SKM-1 (cell line): ENCODE results near the gene OLR1.
A peak's percentile ranks its signal among the peaks of the same experiment; 100 is the strongest.
"Not testable (repeated sequence)": the region's sequence is repeated elsewhere in the genome, so short reads cannot be mapped to it uniquely, and the experiment has no call there.

Experiments
- DNase-seq: peaks from one replicate; lab custom pipeline; 2025; ENCODE audit not compliant: unreplicated experiment; lab: John Stamatoyannopoulos, UW

OLR1 gene

GRCh38 chr12:10191865-10192264 is 19.9 kb upstream of the OLR1 start:
- DNase-seq = no peak

DNA sequence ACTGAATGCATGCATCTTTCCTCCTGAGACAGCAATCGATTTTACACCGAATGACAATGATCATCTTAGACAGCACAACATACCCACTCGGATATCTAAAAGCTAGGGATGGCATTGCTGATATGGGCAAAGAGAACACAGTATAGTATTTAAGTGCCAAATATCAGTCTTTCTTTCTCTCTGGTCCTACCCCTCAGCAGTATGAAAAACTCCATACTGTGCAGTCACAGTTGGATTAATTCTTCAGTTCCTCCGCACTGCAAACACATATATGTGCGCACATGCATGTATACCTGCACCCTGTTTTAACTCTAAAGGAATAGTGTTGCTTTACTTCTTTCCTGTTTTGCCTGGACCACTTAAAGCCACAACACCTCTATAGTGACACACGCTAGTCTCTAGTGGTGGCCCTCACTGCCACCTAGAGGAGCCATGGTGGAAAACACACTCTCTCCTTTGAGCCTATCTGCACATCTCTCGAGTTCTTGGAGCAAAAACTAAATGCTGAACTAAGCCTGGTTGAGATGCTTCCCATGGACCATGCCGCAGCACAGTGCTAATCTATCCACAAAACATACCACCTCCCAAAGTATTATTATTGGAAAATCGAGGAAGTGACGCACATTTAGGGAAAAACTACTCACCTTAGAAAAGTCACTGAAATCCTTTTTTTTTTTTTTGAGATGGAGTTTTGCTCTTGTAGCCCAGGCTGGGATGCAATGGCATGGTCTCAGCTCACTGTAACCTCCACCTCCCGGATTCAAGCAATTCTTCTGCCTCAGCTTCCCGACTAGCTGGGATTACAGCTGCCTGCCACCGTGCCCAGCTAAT is 18.8 kb upstream of the OLR1 start:
- peak; percentile 10 for DNase-seq

GRCh38 chr12:10189653-10190052 is 17.7 kb upstream of the OLR1 start:
- DNase-seq = no peak

DNA sequence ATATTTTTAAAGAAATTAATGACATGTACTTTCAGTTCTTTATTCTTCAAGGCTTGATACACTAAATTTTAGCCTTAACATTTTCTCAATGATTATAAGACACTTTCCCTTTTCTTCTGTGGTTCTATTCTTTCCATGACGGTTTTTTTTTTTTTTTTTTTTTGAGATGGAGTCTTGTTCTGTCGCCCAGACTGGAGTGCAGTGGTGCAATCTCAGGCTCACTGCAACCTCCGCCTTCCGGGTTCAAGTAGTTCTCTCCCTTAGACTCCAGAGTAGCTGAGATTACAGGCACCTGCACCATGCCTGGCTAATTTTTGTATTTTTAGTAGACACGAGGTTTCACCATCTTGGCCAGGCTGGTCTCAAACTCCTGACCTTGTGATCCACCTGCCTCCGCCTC is 15.0 kb upstream of the OLR1 start:
- not testable (repeated sequence) for DNase-seq

DNA sequence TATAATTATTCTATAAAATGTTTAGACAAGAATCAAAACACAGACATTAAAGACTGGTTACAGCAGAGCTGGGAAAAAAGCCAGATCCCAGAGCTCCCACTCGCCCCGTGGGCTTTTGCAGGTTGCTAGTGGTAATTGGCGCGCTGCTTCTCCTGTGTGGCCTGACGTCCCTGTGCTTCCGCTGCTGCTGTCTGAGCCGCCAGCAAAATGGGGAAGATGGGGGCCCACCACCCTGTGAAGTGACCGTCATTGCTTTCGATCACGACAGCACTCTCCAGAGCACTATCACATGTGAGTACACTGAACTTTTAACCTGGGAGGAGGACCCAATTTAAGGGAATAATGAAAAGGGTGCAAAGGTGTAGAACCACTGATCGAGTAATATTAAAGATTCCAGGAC is 14.4 kb upstream of the OLR1 start:
- DNase-seq = no peak

DNA sequence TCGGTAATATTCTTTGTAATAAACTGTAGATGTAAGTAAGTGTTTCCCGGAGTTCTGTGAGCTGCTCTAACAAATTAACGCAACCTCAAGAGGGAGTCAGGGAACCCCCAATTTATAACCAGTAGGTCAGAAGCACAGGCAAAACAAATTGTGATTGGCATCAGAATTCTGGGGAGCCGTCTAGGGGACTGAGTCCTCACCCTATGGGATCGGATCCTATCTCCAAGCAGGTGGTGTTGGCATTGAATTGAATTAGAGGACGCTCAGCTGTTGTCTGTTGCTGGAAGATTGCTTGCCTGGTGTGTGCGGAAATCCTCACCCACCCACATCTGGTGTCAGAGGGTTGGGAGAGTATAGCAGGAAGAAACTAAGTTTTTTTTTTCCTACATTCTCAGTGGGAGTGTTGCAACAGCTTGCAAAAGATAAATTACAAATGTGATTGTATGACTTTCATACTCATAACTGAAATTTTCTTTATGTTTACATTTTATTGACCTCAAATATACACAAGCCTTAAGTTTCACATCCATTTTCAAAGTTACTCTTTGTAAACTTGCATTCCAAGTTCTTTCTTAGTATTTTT is 12.4 kb upstream of the OLR1 start:
- DNase-seq = no peak

- no peak for DNase-seq
Observed at GRCh38 chr12:10182354-10183049, 10.6 kb upstream of the OLR1 start.

GRCh38 chr12:10179776-10180181 is 7.8 kb upstream of the OLR1 start:
- DNase-seq = no peak

DNA sequence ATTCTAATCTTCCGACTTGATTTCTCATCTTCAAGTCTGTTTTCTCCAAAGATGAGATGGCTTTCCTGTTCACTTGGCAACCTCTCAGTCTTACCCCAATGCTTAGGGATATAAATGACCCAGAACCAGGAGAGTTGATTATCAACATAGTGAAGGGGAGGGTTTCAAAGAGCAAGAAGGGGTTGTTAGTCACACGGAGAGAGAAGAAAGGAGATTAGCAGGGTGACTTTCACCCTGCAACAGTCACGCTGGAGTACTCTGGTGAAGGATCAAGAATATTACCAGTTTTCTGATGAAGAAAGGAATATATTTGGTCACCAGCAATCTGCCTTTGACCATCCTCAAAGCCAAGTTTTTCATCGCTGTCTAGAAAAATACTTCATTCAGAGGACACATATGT is 6.9 kb upstream of the OLR1 start, which contains the start of gene TMEM52B:
TMEM52B (plus strand) TSS at position 212 of the 400 bp plus-strand sequence. CDS start 543 bp downstream, outside the sequence.
- DNase-seq = no peak

GRCh38 chr12:10175846-10176636 is 4.1 kb upstream of the OLR1 start:
- DNase-seq = no peak

DNA sequence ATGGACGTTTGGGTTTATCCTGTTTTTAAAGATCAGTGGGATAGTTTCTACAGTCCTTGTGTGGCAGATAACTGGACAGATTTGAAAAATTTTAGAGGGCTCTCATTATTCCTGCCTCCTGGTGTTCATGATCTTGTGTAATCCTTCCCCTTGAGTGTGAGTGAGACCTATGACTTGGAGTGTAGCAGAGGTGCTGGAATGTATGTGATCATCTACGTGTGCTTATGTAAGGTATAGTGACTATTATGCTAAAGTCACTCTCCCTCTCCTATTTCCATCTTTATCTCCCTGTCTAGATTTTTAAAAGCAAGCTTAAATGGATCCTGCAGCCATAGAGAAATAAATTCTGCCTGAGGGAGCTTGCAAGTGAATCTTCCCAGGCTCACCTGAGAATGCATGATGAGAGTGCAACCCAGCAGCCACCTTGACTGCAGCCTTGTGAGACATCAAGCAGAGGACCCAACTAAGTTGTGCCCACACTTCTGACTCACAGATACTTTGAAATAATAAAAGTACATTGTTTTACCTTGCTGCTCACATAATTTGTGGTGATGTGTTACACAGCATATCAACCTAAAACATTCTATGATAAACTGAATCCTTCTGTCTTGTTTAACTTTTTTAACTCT is 3.2 kb upstream of the OLR1 start:
- DNase-seq = no peak

DNA sequence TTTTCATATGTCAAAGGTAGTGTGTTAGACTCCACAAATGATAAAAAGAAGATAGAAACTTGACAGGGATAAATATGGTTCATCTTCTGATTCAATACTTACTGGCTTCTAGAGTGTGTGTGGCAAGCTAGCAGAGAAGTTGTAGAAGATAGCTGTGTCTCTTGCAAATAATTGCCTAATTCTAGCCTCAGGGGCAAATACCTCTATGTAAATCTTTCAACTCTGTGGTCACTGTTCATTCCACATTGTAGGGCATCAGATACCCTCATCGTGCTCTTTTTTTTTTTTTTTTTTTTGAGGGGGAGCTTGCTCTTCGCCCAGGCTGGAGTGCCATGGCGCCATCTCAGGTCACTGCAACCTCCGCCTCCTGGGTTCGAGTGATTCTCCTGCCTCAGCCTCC is 1.7 kb downstream of the OLR1 start:
- DNase-seq = peak; percentile 16

GRCh38 chr12:10169104-10169503 is 2.8 kb downstream of the OLR1 start:
- no peak for DNase-seq

- peak; percentile 51 for DNase-seq
Observed at GRCh38 chr12:10167599-10167998, 4.3 kb downstream of the OLR1 start.

DNA sequence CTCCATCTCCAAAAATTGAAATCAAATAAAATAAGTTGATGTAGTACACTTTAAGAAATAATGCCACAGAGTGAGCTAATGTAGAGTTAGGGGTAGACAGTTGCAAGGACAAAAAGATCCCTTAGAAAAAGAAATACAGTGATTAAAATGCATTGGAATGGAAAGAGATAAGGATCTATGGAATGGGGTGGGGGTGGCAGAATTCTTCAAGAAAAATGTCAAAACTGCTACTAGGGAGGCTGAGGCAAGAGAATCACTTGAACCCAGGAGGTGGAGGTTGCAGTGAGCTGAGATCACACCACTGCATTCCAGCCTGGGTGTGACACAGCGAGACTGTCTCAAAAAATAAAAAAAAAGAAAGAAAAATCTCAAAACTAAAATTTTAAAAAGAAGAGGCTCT is 6.5 kb downstream of the OLR1 start:
- DNase-seq = no peak

- DNase-seq = no peak
Observed at GRCh38 chr12:10163084-10163483, 8.8 kb downstream of the OLR1 start.

GRCh38 chr12:10160617-10161385 is 11.1 kb downstream of the OLR1 start:
- DNase-seq = no peak

- no peak for DNase-seq
Observed at GRCh38 chr12:10159280-10159679, 12.7 kb downstream of the OLR1 start.

DNA sequence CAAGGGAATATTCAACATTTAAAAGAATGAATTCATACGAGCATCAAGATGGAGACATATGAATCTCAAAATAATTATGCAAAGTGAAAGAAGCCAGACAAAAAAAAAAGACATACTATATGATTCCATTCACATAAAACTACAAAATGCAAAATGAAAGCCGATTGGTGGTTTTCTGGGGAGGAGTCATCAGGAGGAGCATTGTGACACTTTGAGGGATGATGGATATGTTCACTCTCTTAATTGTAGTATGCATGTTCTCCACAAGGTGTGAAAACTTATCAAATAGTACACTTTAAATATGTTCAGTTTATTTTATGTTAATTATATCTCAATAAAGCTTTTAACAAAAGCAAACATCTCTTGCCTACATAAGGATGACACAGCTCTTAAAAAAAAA is 13.5 kb downstream of the OLR1 start:
- DNase-seq = no peak

DNA sequence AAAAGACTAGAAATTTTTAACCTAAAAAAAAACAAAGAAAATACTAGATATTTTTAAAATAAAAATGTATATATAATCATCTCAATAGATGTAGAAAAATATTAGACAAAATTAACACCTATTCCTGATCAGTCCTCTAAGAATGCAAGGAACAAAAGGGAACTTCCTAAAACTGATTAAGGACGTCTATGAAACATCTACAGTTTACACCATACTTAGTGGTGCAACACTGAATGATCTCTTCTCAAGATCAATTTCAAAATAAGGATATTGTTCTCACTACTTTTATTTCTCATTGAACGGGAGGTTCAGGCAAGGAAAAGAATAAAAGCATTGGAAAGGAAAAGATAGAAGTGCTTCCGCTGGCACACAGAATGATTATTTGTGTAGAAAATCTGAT is 16.0 kb downstream of the OLR1 start:
- no peak for DNase-seq
